CD14-positive monocyte (primary cell): ENCODE data around the gene MXI1. TPM values are rescaled to one million over a fixed set of nuclear protein-coding genes. Genes with fewer than 3 reads are reported as not detected.

Experiments
- DNase-seq, 3 donors: peaks; one replicate each; pipeline ENCODE4 v3.0.0-alpha.2; 2011 to 2022
- H2AFZ ChIP-seq: 2 replicates; pipeline ENCODE4 v1.6.0; 2012; ENCODE audit warnings: mild to moderate bottlenecking, low read depth, low read length, inconsistent platforms; ENCODE audit not compliant: insufficient read depth, poor library complexity, severe bottlenecking
- H3K27ac ChIP-seq, 2 donors: 1 replicate in 1 of 2; 2 replicates in 1 of 2; pipeline ENCODE4 v1.5.1; 2012 to 2013; ENCODE audit warnings: low read length in 2 of 2, control low read depth in 1 of 2, inconsistent platforms in 1 of 2, low read depth in 1 of 2, mild to moderate bottlenecking in 1 of 2
- H3K27me3 ChIP-seq, 2 donors: one replicate each; pipeline versions ENCODE4 v1.6.0 to v1.6.1; 2011 to 2013; ENCODE audit warnings: low read length in 2 of 2; ENCODE audit not compliant: control insufficient read depth in 2 of 2, insufficient read depth in 2 of 2
- H3K36me3 ChIP-seq, 2 donors: replicated peaks in 1 of 2; 1 replicate in 1 of 2; 2 replicates in 1 of 2; pipeline versions ENCODE4 v1.5.1 to v1.6.1; 2012 to 2013; ENCODE audit warnings: low read length in 2 of 2, control low read depth in 1 of 2, inconsistent platforms in 1 of 2, mild to moderate bottlenecking in 1 of 2; ENCODE audit not compliant: insufficient read depth in 2 of 2, control insufficient read depth in 1 of 2
- H3K4me1 ChIP-seq, 2 donors: 1 replicate in 1 of 2; 2 replicates in 1 of 2; pipeline versions ENCODE4 v1.5.1 to v1.6.1; 2012 to 2013; ENCODE audit warnings: low read length in 2 of 2, control low read depth in 1 of 2, inconsistent platforms in 1 of 2, mild to moderate bottlenecking in 1 of 2, moderate library complexity in 1 of 2; ENCODE audit not compliant: insufficient read depth in 2 of 2, control insufficient read depth in 1 of 2
- H3K4me2 ChIP-seq: replicated peaks from 2 replicates; pipeline ENCODE3; 2012; ENCODE audit warnings: low read length, moderate library complexity, mild to moderate bottlenecking; ENCODE audit not compliant: poor library complexity, severe bottlenecking; ENCODE audit errors: extremely low read depth
- H3K4me3 ChIP-seq, 3 experiments: fragments of 200-600 bp in 1 of 3; sonication (generic) in 1 of 3; replicated peaks in 1 of 3; 1 replicate in 2 of 3; 2 replicates in 1 of 3; pipeline ENCODE4 v1.5.1; 2011 to 2013; ENCODE audit warnings: low read length in 3 of 3, mild to moderate bottlenecking in 3 of 3, control low read depth in 2 of 3, low read depth in 2 of 3, inconsistent platforms in 1 of 3, moderate library complexity in 1 of 3
- H3K79me2 ChIP-seq: 2 replicates; pipeline ENCODE4 v1.6.0; 2012; ENCODE audit warnings: mild to moderate bottlenecking, control low read depth, inconsistent platforms, low read length, moderate library complexity; ENCODE audit not compliant: insufficient read depth
- H3K9ac ChIP-seq: 2 replicates; pipeline ENCODE4 v1.6.0; 2017; ENCODE audit warnings: low read length, mild to moderate bottlenecking; ENCODE audit not compliant: insufficient read depth, poor library complexity, severe bottlenecking
- H3K9me3 ChIP-seq, 2 donors: replicated peaks in 1 of 2; 1 replicate in 1 of 2; 2 replicates in 1 of 2; pipeline versions ENCODE4 v1.5.1 to v1.6.1; 2012 to 2013; ENCODE audit warnings: low read length in 2 of 2, control low read depth in 1 of 2; ENCODE audit not compliant: control insufficient read depth in 1 of 2, insufficient read depth in 1 of 2
- H4K20me1 ChIP-seq: 2 replicates; pipeline ENCODE4 v1.6.0; 2012; ENCODE audit warnings: mild to moderate bottlenecking, low read length, control low read depth, moderate library complexity; ENCODE audit not compliant: insufficient read depth
- H3K27ac Mint-ChIP-seq, 7 donors: one replicate each; pipeline ENCODE4 v1.8.0; 2020; ENCODE audit warnings: mild to moderate bottlenecking in 7 of 7, mixed read lengths in 7 of 7, moderate library complexity in 6 of 7, inconsistent platforms in 2 of 7
- H3K27me3 Mint-ChIP-seq, 3 donors: one replicate each; pipeline ENCODE4 v1.8.0; 2021 to 2022; ENCODE audit warnings: low read depth in 3 of 3, mild to moderate bottlenecking in 3 of 3, mixed read lengths in 3 of 3, moderate library complexity in 3 of 3, inconsistent platforms in 1 of 3
- H3K36me3 Mint-ChIP-seq, 2 donors: one replicate each; pipeline ENCODE4 v1.8.0; 2020; ENCODE audit warnings: mixed read lengths in 2 of 2, inconsistent platforms in 1 of 2, mild to moderate bottlenecking in 1 of 2
- H3K4me1 Mint-ChIP-seq: one replicate; pipeline ENCODE4 v1.8.0; 2020; ENCODE audit warnings: mild to moderate bottlenecking, mixed read lengths
- H3K4me3 Mint-ChIP-seq, 2 donors: one replicate each; pipeline ENCODE4 v1.8.0; 2020; ENCODE audit warnings: mild to moderate bottlenecking in 2 of 2, mixed read lengths in 2 of 2, moderate library complexity in 1 of 2
- H3K9me3 Mint-ChIP-seq, 7 donors: one replicate each; pipeline ENCODE4 v1.8.0; 2020 to 2022; ENCODE audit warnings: mixed read lengths in 7 of 7, mild to moderate bottlenecking in 6 of 7, moderate library complexity in 6 of 7, inconsistent platforms in 2 of 7
- WGBS: methylation state at CpG from one replicate; pipeline ENCODE4 v1.1.5; 2013; ENCODE audit warnings: missing lambda C conversion rate; ENCODE audit not compliant: insufficient coverage; 5-methylcytosine and 5-hydroxymethylcytosine counted together
- intact Hi-C, 2 donors: fragments of 100-400 bp; cut with micrococcal nuclease; formaldehyde crosslinking; loops; one replicate each; pipeline versions ENCODE4 v1.15.0 to v1.15.1; 2023
- polyA plus RNA-seq, 3 donors: library from polyadenylated mRNA; depleted of rRNA in 1 of 3; unstranded in 2 of 3; stranded (reverse) in 1 of 3; fragments of 300-500 nt in 2 of 3; fragments of >200 nt in 1 of 3; fragmentation: Illumina TruSeq in 2 of 3; gene quantifications; 1 replicate in 2 of 3; 2 replicates in 1 of 3; pipeline ENCODE4 v1.2.3, GENCODE V29; 2012 to 2021
- TF ChIP-seq, protein P1 (sequence below): fragments of 200-600 bp; IDR thresholded peaks from one replicate; pipeline ENCODE4 v1.8.0; 2022; ENCODE audit warnings: antibody characterized with exemption, mild to moderate bottlenecking

The MXI1 gene
- polyA plus RNA-seq, 3 donors, result 13.1 to 25.7 (median 21.6) TPM

DNA sequence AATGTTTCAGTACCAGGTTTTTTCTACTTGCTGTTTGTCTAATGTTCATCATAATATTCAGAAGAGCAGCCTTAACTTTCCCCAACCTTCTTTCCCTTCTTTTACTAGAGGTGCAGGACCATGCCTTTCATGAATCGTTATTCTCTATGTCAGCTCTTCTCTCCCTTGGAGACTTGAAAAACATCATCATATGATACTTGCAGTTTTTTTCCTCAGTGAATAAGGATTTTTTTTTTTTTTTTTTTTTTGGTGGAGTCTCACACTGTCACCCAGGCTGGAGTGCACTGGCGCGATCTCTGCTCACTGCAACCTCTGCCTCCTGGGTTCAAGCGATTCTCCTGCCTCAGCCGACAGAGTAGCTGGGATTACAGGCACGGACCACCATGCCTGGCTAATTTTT, 67.2 kb downstream of the MXI1 start:
- no peak for DNase-seq
- intact Hi-C loops, result loop anchor here (5.0 kb wide), 3 partner anchors 47 to 132 kb away; partner anchors contain the start of gene MXI1 (in 1 of the 2)
- no peaks in the 10 kb centered on the region for H3K27me3 Mint-ChIP-seq
- no peaks in the 10 kb centered on the region for H3K36me3 ChIP-seq
- H3K4me3 Mint-ChIP-seq, result no peak overlapping the region
- H3K4me3 ChIP-seq, result no peak overlapping the region
- H2AFZ ChIP-seq, result no peak overlapping the region
- peak overlapping the region in 1 of 7 donors; percentile 44 for H3K27ac Mint-ChIP-seq
- H3K4me1 ChIP-seq, result peaks cover 29 to 30% of the 10 kb centered on the region in 2 donors
- H3K36me3 Mint-ChIP-seq, result peaks cover 3 to 6% of the 10 kb centered on the region in 2 donors
- TF ChIP-seq, protein P1, sequence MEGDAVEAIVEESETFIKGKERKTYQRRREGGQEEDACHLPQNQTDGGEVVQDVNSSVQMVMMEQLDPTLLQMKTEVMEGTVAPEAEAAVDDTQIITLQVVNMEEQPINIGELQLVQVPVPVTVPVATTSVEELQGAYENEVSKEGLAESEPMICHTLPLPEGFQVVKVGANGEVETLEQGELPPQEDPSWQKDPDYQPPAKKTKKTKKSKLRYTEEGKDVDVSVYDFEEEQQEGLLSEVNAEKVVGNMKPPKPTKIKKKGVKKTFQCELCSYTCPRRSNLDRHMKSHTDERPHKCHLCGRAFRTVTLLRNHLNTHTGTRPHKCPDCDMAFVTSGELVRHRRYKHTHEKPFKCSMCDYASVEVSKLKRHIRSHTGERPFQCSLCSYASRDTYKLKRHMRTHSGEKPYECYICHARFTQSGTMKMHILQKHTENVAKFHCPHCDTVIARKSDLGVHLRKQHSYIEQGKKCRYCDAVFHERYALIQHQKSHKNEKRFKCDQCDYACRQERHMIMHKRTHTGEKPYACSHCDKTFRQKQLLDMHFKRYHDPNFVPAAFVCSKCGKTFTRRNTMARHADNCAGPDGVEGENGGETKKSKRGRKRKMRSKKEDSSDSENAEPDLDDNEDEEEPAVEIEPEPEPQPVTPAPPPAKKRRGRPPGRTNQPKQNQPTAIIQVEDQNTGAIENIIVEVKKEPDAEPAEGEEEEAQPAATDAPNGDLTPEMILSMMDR, result no peak
- H4K20me1 ChIP-seq, result no peaks in the 10 kb centered on the region
- H3K9me3 Mint-ChIP-seq, result no peaks in the 10 kb centered on the region
- H3K9me3 ChIP-seq, result no peaks in the 10 kb centered on the region
- no peak overlapping the region for H3K4me2 ChIP-seq
- H3K9ac ChIP-seq, result no peak overlapping the region
- H3K27ac ChIP-seq, result no peak overlapping the region
- H3K27me3 ChIP-seq, result no peaks in the 10 kb centered on the region
- H3K4me1 Mint-ChIP-seq, result peaks cover 36% of the 10 kb centered on the region
- H3K79me2 ChIP-seq, result peaks cover 43% of the 10 kb centered on the region
- 73% methylated on average over 2 of the region's 6 CpGs for WGBS

DNA sequence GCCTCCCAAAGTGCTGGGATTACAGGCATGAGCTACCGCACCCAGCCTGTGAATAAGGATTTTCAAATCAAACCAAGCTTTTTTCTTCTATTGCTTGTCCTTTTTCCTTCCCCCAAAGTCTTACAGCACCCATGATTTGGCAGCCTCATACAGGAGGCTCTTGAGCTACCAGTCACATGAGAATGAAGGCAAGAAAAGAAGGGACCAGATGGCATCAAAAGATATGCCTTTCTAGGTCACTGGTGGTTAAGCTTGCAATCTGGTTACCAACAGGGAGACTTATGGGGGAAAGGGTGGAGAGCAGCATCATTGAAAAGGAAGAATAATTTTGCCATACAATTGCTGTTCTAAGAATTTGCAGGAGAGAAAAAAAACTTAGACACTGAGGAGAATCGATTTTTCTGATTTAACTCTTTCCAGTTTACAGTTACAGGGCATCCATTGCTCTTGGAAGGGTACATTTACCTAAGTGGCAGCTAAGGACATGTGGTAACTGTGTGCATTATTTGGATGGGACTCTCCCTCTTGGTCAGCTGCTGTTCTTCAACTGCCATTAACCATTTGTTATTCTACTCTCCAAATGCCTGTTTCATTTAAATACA, 67.8 kb downstream of the MXI1 start:
- Mint-ChIP-seq H3K27me3 (no peaks in the 10 kb centered on the region), H3K9me3 (no peaks in the 10 kb centered on the region), H3K27ac (no peak overlapping the region), H3K4me1 (peaks cover 31% of the 10 kb centered on the region), H3K4me3 (no peak overlapping the region), H3K36me3 (peaks cover 5 to 9% of the 10 kb centered on the region in 2 donors)
- intact Hi-C loops, result no loop called here
- Histone ChIP-seq H3K27me3 (no peaks in the 10 kb centered on the region), H2AFZ (no peak overlapping the region), H3K36me3 (peaks cover 4% of the 10 kb centered on the region in 2 donors), H3K27ac (no peak overlapping the region), H3K4me3 (no peak overlapping the region), H3K9me3 (no peaks in the 10 kb centered on the region), H4K20me1 (no peaks in the 10 kb centered on the region), H3K4me1 (peaks cover 23 to 24% of the 10 kb centered on the region in 2 donors), H3K4me2 (no peak overlapping the region), H3K9ac (no peak overlapping the region), H3K79me2 (peaks cover 41% of the 10 kb centered on the region)
- TF ChIP-seq, protein P1, result no peak
- DNase-seq, result no peak
- no CpG with 5 or more reads among the region's 2 CpGs for WGBS
